ENCODE measurements around the gene GRK3.

GRK3 gene

GRCh38 chr22:25752615-25753214 lies 188.2 kb downstream of the GRK3 start:
- H3K27me3 ChIP-seq (ENCODE audit: insufficient read depth, poor library complexity, severe bottlenecking), result no peaks in the 10 kb centered on the region
- TF ChIP-seq GABPA (IDR thresholded peaks at IDR 0.05; ENCODE audit: low read depth), result no peak
- no peak for TF ChIP-seq CTCF (IDR thresholded peaks at IDR 0.05; ENCODE audit: insufficient read depth, low read length)
- no peak for TF ChIP-seq REST (IDR thresholded peaks at IDR 0.05; ENCODE audit: insufficient replicate concordance, low read depth)
- no peak for TF ChIP-seq SPI1 (IDR thresholded peaks at IDR 0.05; ENCODE audit: borderline replicate concordance, low read depth)
- no peak for TF ChIP-seq POLR2AphosphoS5 (IDR thresholded peaks at IDR 0.05; ENCODE audit: low read depth)
- H3K4me3 ChIP-seq (replicated peaks; ENCODE audit: insufficient read depth, low read length), result no peak overlapping the region
- H3K27ac ChIP-seq (replicated peaks), result no peak overlapping the region
- no peak for DNase-seq (ENCODE audit: low read depth in 1 of 2, low spot score in 1 of 2)

GRCh38 chr22:25753252-25753651 lies 188.8 kb downstream of the GRK3 start:
- no peak overlapping the region for H3K27ac ChIP-seq (replicated peaks)
- TF ChIP-seq GABPA (IDR thresholded peaks at IDR 0.05; ENCODE audit: low read depth), result no peak
- no peak for TF ChIP-seq SPI1 (IDR thresholded peaks at IDR 0.05; ENCODE audit: borderline replicate concordance, low read depth)
- no peak for TF ChIP-seq POLR2AphosphoS5 (IDR thresholded peaks at IDR 0.05; ENCODE audit: low read depth)
- no peak for TF ChIP-seq REST (IDR thresholded peaks at IDR 0.05; ENCODE audit: insufficient replicate concordance, low read depth)
- no peak overlapping the region for H3K4me3 ChIP-seq (replicated peaks; ENCODE audit: insufficient read depth, low read length)
- no peak for DNase-seq (ENCODE audit: low read depth in 1 of 2, low spot score in 1 of 2)
- H3K27me3 ChIP-seq (ENCODE audit: insufficient read depth, poor library complexity, severe bottlenecking), result no peaks in the 10 kb centered on the region

GRCh38 chr22:25754527-25755202 lies 190.2 kb downstream of the GRK3 start:
- Histone ChIP-seq H3K27ac (replicated peaks) (no peak overlapping the region), H3K4me3 (replicated peaks; ENCODE audit: insufficient read depth, low read length) (no peak overlapping the region), H3K27me3 (ENCODE audit: insufficient read depth, poor library complexity, severe bottlenecking) (no peaks in the 10 kb centered on the region)
- no peak for TF ChIP-seq REST (IDR thresholded peaks at IDR 0.05; ENCODE audit: insufficient replicate concordance, low read depth)
- TF ChIP-seq POLR2AphosphoS5 (IDR thresholded peaks at IDR 0.05; ENCODE audit: low read depth), result no peak
- no peak for TF ChIP-seq GABPA (IDR thresholded peaks at IDR 0.05; ENCODE audit: low read depth)
- no peak for TF ChIP-seq CTCF (IDR thresholded peaks at IDR 0.05; ENCODE audit: insufficient read depth, low read length)
- no peak for TF ChIP-seq SPI1 (IDR thresholded peaks at IDR 0.05; ENCODE audit: borderline replicate concordance, low read depth)
- DNase-seq (ENCODE audit: low read depth in 1 of 2, low spot score in 1 of 2), result no peak
